ENCODE results near the gene FIGNL1.

- no peak for TF ChIP-seq CTCF (IDR thresholded peaks at IDR 0.05; ENCODE audit: low read depth, low read length)
- no peak for TF ChIP-seq EZH2phosphoT487 (IDR thresholded peaks at IDR 0.05; ENCODE audit: low read depth)
These were observed 21.2 kb downstream of the FIGNL1 start for GRCh38 chr7:50428911-50429310.
